ENCODE results near the gene SARS1. TPM values are rescaled to one million over a fixed set of nuclear protein-coding genes. Genes with fewer than 3 reads are reported as not detected.

The SARS1 gene
- total RNA-seq, 4 donors from 2014 or later = 118 to 150 (median 137) TPM

- Histone ChIP-seq H3K4me1 (peaks cover 0 to 21% (median 7%) of the 10 kb centered on the region in 4 donors), H3K4me3 (no peak overlapping the region), H3K27me3 (no peaks in the 10 kb centered on the region), H3K36me3 (peaks cover 0 to 76% (median 0%) of the 10 kb centered on the region in 3 donors), H3K9me3 (no peaks in the 10 kb centered on the region), H3K27ac (peak overlapping the region in 1 of 4 donors; percentile 14)
- TF ChIP-seq EP300 (IDR thresholded peaks at IDR 0.05) (no peak), POLR2A (IDR thresholded peaks at IDR 0.05) (no peak), CTCF (IDR thresholded peaks at IDR 0.05) (no peak)
- WGBS, 2 donors = 90% methylated on average over 12 to 13 of the region's 13 CpGs
- no peak for DNase-seq (ENCODE audit: low spot score in 2 of 2)
Measured at GRCh38 chr1:109265741-109266330, 52.1 kb downstream of the SARS1 start.

- TF ChIP-seq CTCF (IDR thresholded peaks at IDR 0.05) (no peak), EP300 (IDR thresholded peaks at IDR 0.05) (no peak), POLR2A (IDR thresholded peaks at IDR 0.05) (no peak)
- DNase-seq (ENCODE audit: low spot score in 2 of 2) = no peak
- Histone ChIP-seq H3K36me3 (peaks cover 0 to 72% (median 0%) of the 10 kb centered on the region in 3 donors), H3K27ac (peak overlapping the region in 1 of 4 donors; percentile 66), H3K4me3 (no peak overlapping the region), H3K4me1 (peaks cover 0 to 21% (median 7%) of the 10 kb centered on the region in 4 donors), H3K27me3 (no peaks in the 10 kb centered on the region), H3K9me3 (no peaks in the 10 kb centered on the region)
- WGBS, 2 donors = 75 to 82% methylated on average over 10 to 11 of the region's 11 CpGs
Measured at GRCh38 chr1:109266965-109267364, 53.2 kb downstream of the SARS1 start.

- H3K4me3 ChIP-seq = no peak overlapping the region
- 88 to 95% methylated on average over 17 of the region's 17 CpGs for WGBS, 2 donors
- H3K4me1 ChIP-seq = peaks cover 0 to 23% (median 6%) of the 10 kb centered on the region in 4 donors
- H3K36me3 ChIP-seq = peaks cover 0 to 79% (median 0%) of the 10 kb centered on the region in 3 donors
- H3K27me3 ChIP-seq = no peaks in the 10 kb centered on the region
- DNase-seq (ENCODE audit: low spot score in 2 of 2) = no peak
- TF ChIP-seq POLR2A (IDR thresholded peaks at IDR 0.05) = no peak
- TF ChIP-seq CTCF (IDR thresholded peaks at IDR 0.05) = no peak
- TF ChIP-seq EP300 (IDR thresholded peaks at IDR 0.05) = no peak
- H3K27ac ChIP-seq = peak overlapping the region in 2 of 4 donors; percentile 28 to 66
- no peaks in the 10 kb centered on the region for H3K9me3 ChIP-seq
Measured at GRCh38 chr1:109267743-109268300, 54.1 kb downstream of the SARS1 start.

- WGBS, 2 donors = 79 to 81% methylated on average over 21 to 23 of the region's 29 CpGs
- H3K4me1 ChIP-seq = peaks cover 0 to 21% (median 4%) of the 10 kb centered on the region in 4 donors
- H3K36me3 ChIP-seq = peaks cover 0 to 82% (median 0%) of the 10 kb centered on the region in 3 donors
- peak overlapping the region in 2 of 4 donors; percentile 28 to 66 for H3K27ac ChIP-seq
- DNase-seq (ENCODE audit: low spot score in 2 of 2) = no peak
- H3K9me3 ChIP-seq = no peaks in the 10 kb centered on the region
- TF ChIP-seq CTCF (IDR thresholded peaks at IDR 0.05) (no peak), POLR2A (IDR thresholded peaks at IDR 0.05) (no peak), EP300 (IDR thresholded peaks at IDR 0.05) (no peak)
- H3K27me3 ChIP-seq = no peaks in the 10 kb centered on the region
- no peak overlapping the region for H3K4me3 ChIP-seq
Measured at GRCh38 chr1:109268431-109269211, 54.9 kb downstream of the SARS1 start.

All from tibial nerve (tissue), 4 donors.